WTC11 (cell line): Measurements from ENCODE around the gene MDM1.

ENCODE experiments used
- ATF3 ChIP-seq: sonication (generic); formaldehyde crosslinking; conservative IDR thresholded peaks from 2 replicates; pipeline ENCODE4 v1.8.1; 2022; ENCODE audit warnings: mild to moderate bottlenecking, missing genetic modification reagents
- ATF6 ChIP-seq: sonication (generic); formaldehyde crosslinking; IDR thresholded peaks from 2 replicates; pipeline ENCODE4 v1.8.1; 2023; ENCODE audit warnings: mild to moderate bottlenecking, missing genetic modification reagents
- CTCF ChIP-seq: fragments of 200-600 bp; IDR thresholded peaks from 2 replicates; pipeline ENCODE4 v1.8.0; 2022; ENCODE audit warnings: antibody characterized with exemption
- KAT7 ChIP-seq: sonication (generic); formaldehyde crosslinking; IDR thresholded peaks from 2 replicates; pipeline ENCODE4 v1.8.1; 2023; ENCODE audit warnings: missing genetic modification reagents, mild to moderate bottlenecking, borderline replicate concordance
- MAX ChIP-seq: sonication (generic); formaldehyde crosslinking; IDR thresholded peaks from 2 replicates; pipeline ENCODE4 v1.8.0; 2022; ENCODE audit warnings: mild to moderate bottlenecking, missing genetic modification reagents
- NR3C1 ChIP-seq: sonication (generic); formaldehyde crosslinking; conservative IDR thresholded peaks from 2 replicates; pipeline ENCODE4 v1.8.1; 2023; ENCODE audit warnings: low read depth, mild to moderate bottlenecking, missing genetic modification reagents
- PRRX2 ChIP-seq: fragments of 250-450 bp; sonication (Bioruptor Pico); IDR thresholded peaks from 2 replicates; pipeline ENCODE4 v1.8.0; 2021; ENCODE audit warnings: mild to moderate bottlenecking
- USF2 ChIP-seq: sonication (generic); formaldehyde crosslinking; IDR thresholded peaks from 2 replicates; pipeline ENCODE4 v1.8.1; 2023; ENCODE audit warnings: mild to moderate bottlenecking, missing genetic modification reagents, moderate library complexity
- ZBTB21 ChIP-seq: sonication (generic); formaldehyde crosslinking; IDR thresholded peaks from 2 replicates; pipeline ENCODE4 v1.8.1; 2023; ENCODE audit warnings: mild to moderate bottlenecking, missing genetic modification reagents, borderline replicate concordance
- ZNF121 ChIP-seq: sonication (generic); formaldehyde crosslinking; IDR thresholded peaks from 2 replicates; pipeline ENCODE4 v1.8.0; 2023; ENCODE audit warnings: missing genetic modification reagents
- ZNF232 ChIP-seq: sonication (generic); formaldehyde crosslinking; IDR thresholded peaks from 2 replicates; pipeline ENCODE4 v1.8.0; 2022; ENCODE audit warnings: mild to moderate bottlenecking, missing genetic modification reagents
- ZNF425 ChIP-seq: fragments of 250-450 bp; sonication (Bioruptor Pico); conservative IDR thresholded peaks from 2 replicates; pipeline ENCODE4 v1.9.0; 2021; ENCODE audit warnings: mild to moderate bottlenecking

GRCh38 chr12:68335462-68335861 lies 3.3 kb upstream of the MDM1 start:
- TF ChIP-seq KAT7 (CRISPR knock-in tag): no peak
- TF ChIP-seq CTCF: no peak
- TF ChIP-seq ATF6 (CRISPR knock-in tag): no peak
- TF ChIP-seq USF2 (CRISPR knock-in tag): no peak
- no peak for TF ChIP-seq ZNF232
- TF ChIP-seq PRRX2 (CRISPR knock-in tag): no peak
- TF ChIP-seq MAX (CRISPR knock-in tag): no peak
- TF ChIP-seq ATF3 (CRISPR knock-in tag): no peak
- TF ChIP-seq ZNF121 (CRISPR knock-in tag): no peak
- no peak for TF ChIP-seq NR3C1 (CRISPR knock-in tag)
- no peak for TF ChIP-seq ZBTB21
- TF ChIP-seq ZNF425 (CRISPR knock-in tag): no peak
